Activated naive CD4-positive, alpha-beta T cell treated with anti-CD3 and anti-CD28 coated beads for 36 hours (primary cell): ENCODE data around the gene TMEM200B. TPM values are rescaled to one million over a fixed set of nuclear protein-coding genes. Genes with fewer than 3 reads are reported as not detected.

Experiments used
- CTCF ChIA-PET: fragments of 350-600 bp; sonication (Branson Sonifier 250); formaldehyde crosslinking; loops from one replicate; lab custom pipeline; 2021; ENCODE audit warnings: antibody characterized with exemption; lab: Charles Lee
- DNase-seq: peaks from one replicate; pipeline ENCODE4 v3.0.0-alpha.2; 2020
- H3K27ac Mint-ChIP-seq: one replicate; pipeline ENCODE4 v1.8.0; 2021; ENCODE audit warnings: mild to moderate bottlenecking, mixed read lengths
- H3K27me3 Mint-ChIP-seq: one replicate; pipeline ENCODE4 v1.8.0; 2021; ENCODE audit warnings: low read depth, mixed read lengths
- H3K36me3 Mint-ChIP-seq: one replicate; pipeline ENCODE4 v1.8.0; 2021; ENCODE audit warnings: low read depth, mixed read lengths
- H3K4me1 Mint-ChIP-seq: one replicate; pipeline ENCODE4 v1.8.0; 2021; ENCODE audit warnings: low read depth, mixed read lengths
- H3K4me3 Mint-ChIP-seq: one replicate; pipeline ENCODE4 v1.8.0; 2021; ENCODE audit warnings: mild to moderate bottlenecking, moderate library complexity, mixed read lengths
- H3K9me3 Mint-ChIP-seq: one replicate; pipeline ENCODE4 v1.8.0; 2021; ENCODE audit warnings: mixed read lengths
- intact Hi-C: fragments of 100-400 bp; cut with micrococcal nuclease; formaldehyde crosslinking; loops from one replicate; pipeline ENCODE4 v1.15.1; 2023
- total RNA-seq, 2 experiments: library from RNA; stranded (reverse); gene quantifications; one replicate each; pipeline ENCODE4 v1.2.3, GENCODE V29; 2021

Gene TMEM200B
- total RNA-seq, 2 experiments from 2014 or later, result 2.6 to 2.7 TPM

- intact Hi-C loops, result no loop called here
- H3K27ac Mint-ChIP-seq, result no peak overlapping the region
- H3K9me3 Mint-ChIP-seq, result no peaks in the 10 kb centered on the region
- DNase-seq, result no peak
- H3K4me3 Mint-ChIP-seq, result no peak overlapping the region
- H3K27me3 Mint-ChIP-seq, result peaks cover 30% of the 10 kb centered on the region
- peaks cover 10% of the 10 kb centered on the region for H3K4me1 Mint-ChIP-seq
- CTCF ChIA-PET, result no interaction called here
- no peaks in the 10 kb centered on the region for H3K36me3 Mint-ChIP-seq
Measured at GRCh38 chr1:29129916-29130315, 6.2 kb upstream of the TMEM200B start.

GRCh38 chr1:29128739-29129138, 5.0 kb upstream of the TMEM200B start:
- Mint-ChIP-seq H3K27ac (no peak overlapping the region), H3K9me3 (no peaks in the 10 kb centered on the region), H3K36me3 (no peaks in the 10 kb centered on the region), H3K4me1 (peaks cover 6% of the 10 kb centered on the region), H3K4me3 (no peak overlapping the region), H3K27me3 (peaks cover 27% of the 10 kb centered on the region)
- DNase-seq, result no peak
- intact Hi-C loops, result no loop called here
- CTCF ChIA-PET, result interaction anchor here (1.5 kb wide), 1 partner anchor 74 kb away, joined by 4 read pairs; no protein-coding TSS in a partner anchor

DNA sequence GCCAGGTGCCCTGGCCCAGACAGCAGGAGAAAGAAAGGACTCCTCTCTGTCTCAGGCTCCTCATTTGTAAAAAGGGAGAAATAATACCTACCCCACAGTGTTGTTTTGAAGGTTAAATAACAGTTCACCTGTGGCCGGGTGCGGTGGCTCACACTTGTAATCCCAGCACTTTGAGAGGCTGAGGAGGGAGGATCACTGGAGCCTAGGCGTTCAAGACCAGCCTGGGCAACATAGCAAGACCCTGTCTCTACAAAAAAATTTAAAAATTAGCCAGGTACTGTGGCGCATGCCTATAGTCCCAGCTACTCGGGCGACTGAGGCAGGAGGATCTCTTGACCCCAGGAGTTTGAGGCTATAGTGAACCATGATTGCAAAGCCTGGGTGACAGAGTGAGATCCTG, 2.5 kb upstream of the TMEM200B start:
- Mint-ChIP-seq H3K36me3 (no peaks in the 10 kb centered on the region), H3K4me3 (peak overlapping the region; percentile 70), H3K27ac (no peak overlapping the region), H3K9me3 (no peaks in the 10 kb centered on the region), H3K4me1 (peaks cover 9% of the 10 kb centered on the region), H3K27me3 (peaks cover 27% of the 10 kb centered on the region)
- CTCF ChIA-PET, result interaction anchor here (1.3 kb wide), 1 partner anchor 244 kb away, joined by 4 read pairs; no protein-coding TSS in a partner anchor
- intact Hi-C loops, result no loop called here
- DNase-seq, result no peak

- intact Hi-C loops, result no loop called here
- no peak for DNase-seq
- peaks cover 9% of the 10 kb centered on the region for H3K4me1 Mint-ChIP-seq
- H3K27me3 Mint-ChIP-seq, result peaks cover 27% of the 10 kb centered on the region
- CTCF ChIA-PET, result interaction anchor here (1.3 kb wide), 1 partner anchor 244 kb away, joined by 4 read pairs; no protein-coding TSS in a partner anchor
- H3K36me3 Mint-ChIP-seq, result no peaks in the 10 kb centered on the region
- H3K4me3 Mint-ChIP-seq, result peak overlapping the region; percentile 70
- no peak overlapping the region for H3K27ac Mint-ChIP-seq
- H3K9me3 Mint-ChIP-seq, result no peaks in the 10 kb centered on the region
Measured at GRCh38 chr1:29125788-29126187, 2.1 kb upstream of the TMEM200B start.

DNA sequence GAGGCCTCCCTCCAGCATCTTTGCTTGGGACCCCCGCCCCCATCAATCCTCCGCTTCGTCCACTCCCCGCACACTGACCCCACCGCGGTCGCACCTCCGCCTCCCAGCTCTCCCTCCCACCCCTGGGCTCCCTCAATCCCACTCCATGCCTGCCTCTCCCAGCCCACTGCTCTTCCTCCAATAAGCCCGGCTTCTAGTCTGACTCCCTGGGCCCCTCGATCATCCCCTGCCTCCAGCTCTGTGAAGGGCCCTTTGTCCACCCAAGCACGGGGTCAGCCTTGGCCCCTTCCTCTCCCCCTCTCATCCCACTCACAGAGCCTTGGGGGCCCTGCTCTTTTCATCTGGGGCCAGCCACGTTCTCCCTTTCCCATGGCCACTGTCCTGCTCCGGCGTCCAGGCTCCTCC, 1.5 kb upstream of the TMEM200B start:
- no peak for DNase-seq
- Mint-ChIP-seq H3K9me3 (no peaks in the 10 kb centered on the region), H3K36me3 (peaks cover 2% of the 10 kb centered on the region), H3K27me3 (peaks cover 25% of the 10 kb centered on the region), H3K27ac (no peak overlapping the region), H3K4me1 (peaks cover 9% of the 10 kb centered on the region), H3K4me3 (peak overlapping the region; percentile 70)
- CTCF ChIA-PET, result no interaction called here
- intact Hi-C loops, result no loop called here

DNA sequence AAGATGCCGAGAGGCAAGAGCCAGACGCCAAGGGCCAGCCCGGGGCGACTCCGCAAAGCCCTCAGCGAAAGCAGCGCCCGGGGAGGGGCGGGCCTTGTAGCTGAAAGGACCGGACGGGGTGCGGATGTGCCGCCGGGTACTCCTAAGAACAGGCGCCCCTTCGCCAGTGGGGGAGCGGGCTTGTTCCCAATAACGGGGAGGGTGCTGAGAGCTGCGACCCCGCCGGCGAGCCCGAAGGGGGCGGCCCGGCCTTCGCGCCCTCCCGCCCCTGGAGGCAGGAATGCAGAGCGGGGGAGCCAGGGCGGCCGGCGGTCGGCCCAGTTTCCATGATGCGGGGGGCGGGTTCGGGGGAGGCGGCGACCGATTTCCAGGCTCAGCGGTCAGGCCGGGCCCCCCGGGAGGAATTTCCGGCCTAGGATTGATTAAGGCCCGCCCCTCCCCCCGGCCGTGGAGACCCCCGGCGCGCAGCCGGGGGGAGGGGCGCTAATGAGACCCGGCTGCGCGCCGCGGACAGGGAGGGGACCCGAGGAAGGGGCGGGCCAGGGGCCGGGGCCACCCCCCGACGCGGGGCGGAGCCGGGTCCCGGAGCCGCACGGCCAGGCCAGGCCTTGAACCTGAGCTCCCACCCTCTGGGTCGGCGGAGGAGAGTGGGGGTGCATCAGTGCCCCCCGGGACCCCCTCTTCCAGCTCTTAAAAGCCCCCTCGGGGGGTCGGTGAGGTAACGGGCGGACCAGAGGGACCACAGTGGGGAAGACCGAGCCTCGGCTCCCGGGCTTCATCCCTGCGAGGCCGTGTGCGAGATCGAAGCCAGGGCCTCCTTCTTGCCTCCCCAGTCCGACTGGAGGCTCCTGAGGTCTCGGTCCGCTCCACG, 898 bp upstream of the TMEM200B start:
- DNase-seq, result peak; percentile 64
- Mint-ChIP-seq H3K36me3 (peaks cover 4% of the 10 kb centered on the region), H3K9me3 (no peaks in the 10 kb centered on the region), H3K27me3 (peaks cover 21% of the 10 kb centered on the region), H3K4me3 (peak overlapping the region; percentile 70), H3K4me1 (peaks cover 12% of the 10 kb centered on the region), H3K27ac (no peak overlapping the region)
- CTCF ChIA-PET, result no interaction called here
- intact Hi-C loops, result loop anchor here (5.0 kb wide), 1 partner anchor 82 kb away; no protein-coding TSS in a partner anchor

GRCh38 chr1:29123053-29123886, 433 bp downstream of the TMEM200B start:
- peaks cover 12% of the 10 kb centered on the region for H3K4me1 Mint-ChIP-seq
- CTCF ChIA-PET, result interaction anchor here (1.7 kb wide), 1 partner anchor 10 kb away, joined by 7 read pairs; no protein-coding TSS in a partner anchor
- DNase-seq, result peak; percentile 37
- H3K4me3 Mint-ChIP-seq, result peak overlapping the region; percentile 74
- H3K9me3 Mint-ChIP-seq, result no peaks in the 10 kb centered on the region
- intact Hi-C loops, result loop anchor here (2.0 to 5.0 kb wide), 3 partner anchors 58 to 81 kb away; partner anchors contain the start of gene SRSF4
- no peak overlapping the region for H3K27ac Mint-ChIP-seq
- peaks cover 9% of the 10 kb centered on the region for H3K36me3 Mint-ChIP-seq
- peaks cover 21% of the 10 kb centered on the region for H3K27me3 Mint-ChIP-seq

GRCh38 chr1:29122682-29123052, 1.0 kb downstream of the TMEM200B start:
- peaks cover 12% of the 10 kb centered on the region for H3K4me1 Mint-ChIP-seq
- H3K36me3 Mint-ChIP-seq, result peaks cover 12% of the 10 kb centered on the region
- DNase-seq, result peak; percentile 14
- CTCF ChIA-PET, result interaction anchor here (1.0 to 2.4 kb wide), 5 partner anchors 9 to 246 kb away, joined by 3 to 15 read pairs (median 3); no protein-coding TSS in a partner anchor
- peak overlapping the region; percentile 74 for H3K4me3 Mint-ChIP-seq
- no peak overlapping the region for H3K27ac Mint-ChIP-seq
- H3K27me3 Mint-ChIP-seq, result peaks cover 21% of the 10 kb centered on the region
- H3K9me3 Mint-ChIP-seq, result no peaks in the 10 kb centered on the region
- intact Hi-C loops, result loop anchor here (2.0 to 5.0 kb wide), 3 partner anchors 58 to 80 kb away; partner anchors contain the start of gene SRSF4

- CTCF ChIA-PET, result interaction anchor here (0.5 to 2.4 kb wide), 11 partner anchors 9 to 245 kb away, joined by 3 to 15 read pairs (median 4); no protein-coding TSS in a partner anchor
- no peaks in the 10 kb centered on the region for H3K9me3 Mint-ChIP-seq
- H3K27me3 Mint-ChIP-seq, result peaks cover 21% of the 10 kb centered on the region
- peaks cover 18% of the 10 kb centered on the region for H3K36me3 Mint-ChIP-seq
- H3K27ac Mint-ChIP-seq, result no peak overlapping the region
- DNase-seq, result peak; percentile 22
- H3K4me3 Mint-ChIP-seq, result peak overlapping the region; percentile 74
- peaks cover 17% of the 10 kb centered on the region for H3K4me1 Mint-ChIP-seq
- intact Hi-C loops, result loop anchor here (1.0 to 5.0 kb wide), 5 partner anchors 59 to 240 kb away; partner anchors contain the start of gene SRSF4
Measured at GRCh38 chr1:29121936-29122681, 1.6 kb downstream of the TMEM200B start.

DNA sequence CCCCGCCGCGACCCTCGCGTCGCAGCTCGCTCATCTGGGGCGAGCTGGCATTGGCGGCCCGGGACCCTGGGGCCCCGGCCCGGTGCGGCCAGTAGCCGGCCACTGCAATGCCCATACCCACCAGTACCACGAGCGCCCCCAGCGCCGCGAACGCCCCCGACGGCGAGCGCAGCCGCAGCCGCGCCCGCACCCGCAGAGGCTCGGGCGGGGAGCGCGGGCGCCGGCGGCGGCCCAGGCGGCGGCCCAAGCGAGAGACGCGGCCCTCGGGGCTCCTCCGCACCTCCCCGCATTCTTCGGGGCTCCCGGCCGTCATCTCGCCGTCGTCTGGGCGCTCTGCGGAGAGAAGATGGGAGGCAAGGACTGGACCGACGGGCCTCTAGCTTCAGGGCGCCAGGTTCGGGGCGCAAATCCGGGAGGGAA, 2.2 kb downstream of the TMEM200B start:
- Mint-ChIP-seq H3K27me3 (peaks cover 21% of the 10 kb centered on the region), H3K4me3 (peak overlapping the region; percentile 46), H3K27ac (no peak overlapping the region), H3K36me3 (peaks cover 20% of the 10 kb centered on the region), H3K9me3 (no peaks in the 10 kb centered on the region), H3K4me1 (peaks cover 19% of the 10 kb centered on the region)
- intact Hi-C loops, result loop anchor here (1.0 to 5.0 kb wide), 3 partner anchors 79 to 239 kb away; no protein-coding TSS in a partner anchor
- DNase-seq, result no peak
- CTCF ChIA-PET, result interaction anchor here (0.5 to 2.4 kb wide), 11 partner anchors 8 to 245 kb away, joined by 3 to 15 read pairs (median 4); no protein-coding TSS in a partner anchor

GRCh38 chr1:29120947-29121485, 2.7 kb downstream of the TMEM200B start:
- peak overlapping the region; percentile 50 for H3K4me3 Mint-ChIP-seq

More at GRCh38 chr1:29120947-29121485, 2.7 kb downstream of the TMEM200B start:
- peaks cover 19% of the 10 kb centered on the region for H3K4me1 Mint-ChIP-seq
- peaks cover 20% of the 10 kb centered on the region for H3K27me3 Mint-ChIP-seq
- no peaks in the 10 kb centered on the region for H3K9me3 Mint-ChIP-seq
- intact Hi-C loops, result loop anchor here (1.0 to 5.0 kb wide), 3 partner anchors 79 to 239 kb away; no protein-coding TSS in a partner anchor
- peak; percentile 78 for DNase-seq
- H3K27ac Mint-ChIP-seq, result no peak overlapping the region
- peaks cover 22% of the 10 kb centered on the region for H3K36me3 Mint-ChIP-seq
- CTCF ChIA-PET, result interaction anchor here (0.7 to 2.4 kb wide), 9 partner anchors 8 to 239 kb away, joined by 3 to 15 read pairs (median 4); no protein-coding TSS in a partner anchor
